Activated CD4-positive, alpha-beta T cell treated with anti-CD3 and anti-CD28 coated beads, Interleukin-2, amount 50 U/mL, for 16 hours (primary cell): ENCODE results near the gene BDKRB2.

ENCODE experiments used
- DNase-seq: peaks from one replicate; pipeline ENCODE4 v3.0.0-alpha.2; 2020

Gene BDKRB2

DNA sequence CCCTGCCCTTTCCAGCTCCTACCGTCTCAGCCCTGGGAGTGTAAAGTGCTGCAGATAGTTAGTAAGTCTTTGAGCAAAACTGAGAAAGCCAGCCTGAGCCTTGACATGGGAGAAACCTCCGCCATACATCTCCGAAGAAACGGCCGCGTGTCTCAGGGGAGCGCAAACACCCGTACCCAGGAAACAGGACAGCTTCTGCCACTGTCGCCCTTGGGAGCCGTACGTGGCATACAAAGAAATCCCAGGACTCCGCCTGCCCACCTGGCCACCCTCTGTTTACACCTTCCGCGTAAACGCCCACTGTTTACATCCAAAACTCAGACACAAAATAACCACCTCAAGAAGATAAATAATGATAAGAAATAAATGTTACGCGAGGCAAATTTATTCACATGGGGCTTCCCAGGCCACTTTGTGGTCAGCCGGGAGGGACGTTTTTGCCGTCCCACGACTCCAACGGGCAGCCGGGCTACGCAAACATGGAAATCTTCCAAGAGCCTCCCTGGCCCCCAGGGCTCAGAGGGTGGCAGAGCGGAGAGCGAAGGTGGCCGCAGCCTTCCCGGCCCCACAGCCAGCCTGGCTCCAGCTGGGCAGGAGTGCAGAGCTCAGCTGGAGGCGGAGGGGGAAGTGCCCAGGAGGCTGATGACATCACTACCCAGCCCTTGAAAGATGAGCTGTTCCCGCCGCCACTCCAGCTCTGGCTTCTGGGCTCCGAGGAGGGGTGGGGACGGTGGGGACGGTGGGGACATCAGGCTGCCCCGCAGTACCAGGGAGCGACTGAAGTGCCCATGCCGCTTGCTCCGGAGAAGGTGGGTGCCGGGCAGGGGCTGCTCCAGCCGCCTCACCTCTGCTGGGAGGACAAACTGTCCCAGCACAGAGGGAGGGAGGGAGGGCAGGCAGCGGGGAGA lies at the start of gene BDKRB2:
Gene BDKRB2, plus strand, starts transcription at position 689 of the 908 bp plus-strand sequence. CDS start 32,269 bp downstream, outside the sequence.
- DNase-seq, result no peak

- no peak for DNase-seq
Measured at GRCh38 chr14:96154900-96155299, 49.7 kb upstream of the BDKRB2 start.

- DNase-seq, result no peak
Measured at GRCh38 chr14:96156804-96157760, 47.6 kb upstream of the BDKRB2 start.

- no peak for DNase-seq
Measured at GRCh38 chr14:96158735-96159134, 45.9 kb upstream of the BDKRB2 start.

- DNase-seq, result no peak
Measured at GRCh38 chr14:96160076-96160912, 44.3 kb upstream of the BDKRB2 start.

DNA sequence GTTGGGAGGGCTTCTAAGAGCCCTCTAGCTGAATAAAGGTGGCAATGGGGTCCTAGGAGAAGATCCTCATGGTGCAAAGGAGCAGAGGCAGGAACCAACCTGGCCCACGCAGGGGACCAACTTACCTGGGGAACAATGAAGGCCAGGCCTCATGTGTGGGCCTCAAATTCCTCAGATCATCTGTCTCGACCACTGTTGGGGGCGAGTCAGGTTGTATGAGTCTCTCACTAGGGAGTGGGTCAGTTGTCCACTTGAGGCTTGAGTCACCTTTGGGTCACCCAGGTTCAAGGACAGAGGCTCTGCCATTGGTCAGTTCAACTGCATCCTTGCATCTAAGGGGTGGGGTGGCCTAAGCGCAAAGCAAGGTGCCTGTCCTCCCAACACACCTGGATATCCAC lies 43.7 kb upstream of the BDKRB2 start:
- DNase-seq, result no peak

DNA sequence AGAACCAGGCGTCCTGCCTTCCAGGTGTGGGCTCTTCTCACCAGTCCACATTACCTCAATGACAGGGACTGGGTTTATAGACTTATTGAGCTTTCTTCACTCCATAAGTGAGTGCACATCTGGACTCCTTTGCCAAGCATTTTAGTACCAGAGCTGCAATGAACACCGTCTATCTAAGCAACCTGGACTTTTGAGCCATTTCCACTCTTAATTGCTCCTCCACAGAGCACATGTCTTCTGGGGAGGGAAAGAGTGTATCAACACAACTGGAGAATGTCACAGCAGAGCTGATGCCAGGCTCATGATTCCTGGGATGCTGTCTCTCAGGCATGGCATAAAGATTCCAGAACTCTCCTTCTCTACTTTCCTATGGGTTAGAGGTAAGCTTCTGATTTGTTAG lies 43.0 kb upstream of the BDKRB2 start:
- DNase-seq, result no peak

DNA sequence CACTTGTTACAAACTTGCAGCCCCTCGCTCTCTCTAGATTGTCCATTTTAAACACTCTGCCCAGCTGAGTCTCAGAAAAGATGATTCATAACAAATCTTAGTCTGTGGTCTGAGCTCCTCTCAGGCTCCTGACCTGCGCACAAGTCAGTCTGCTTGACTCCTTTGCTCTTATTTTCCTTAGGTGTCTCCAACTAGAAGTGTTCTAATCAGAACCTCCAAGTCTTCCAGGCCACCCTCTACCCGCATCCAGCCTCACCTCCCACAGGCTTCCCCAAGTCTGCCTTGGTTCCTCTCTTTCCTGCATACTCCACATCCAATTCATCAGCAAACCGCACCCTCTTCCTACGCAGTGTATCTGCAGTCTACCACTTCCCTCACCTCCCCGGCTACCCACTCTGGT lies 42.4 kb upstream of the BDKRB2 start:
- no peak for DNase-seq

- no peak for DNase-seq
Measured at GRCh38 chr14:96162741-96163140, 41.9 kb upstream of the BDKRB2 start.

DNA sequence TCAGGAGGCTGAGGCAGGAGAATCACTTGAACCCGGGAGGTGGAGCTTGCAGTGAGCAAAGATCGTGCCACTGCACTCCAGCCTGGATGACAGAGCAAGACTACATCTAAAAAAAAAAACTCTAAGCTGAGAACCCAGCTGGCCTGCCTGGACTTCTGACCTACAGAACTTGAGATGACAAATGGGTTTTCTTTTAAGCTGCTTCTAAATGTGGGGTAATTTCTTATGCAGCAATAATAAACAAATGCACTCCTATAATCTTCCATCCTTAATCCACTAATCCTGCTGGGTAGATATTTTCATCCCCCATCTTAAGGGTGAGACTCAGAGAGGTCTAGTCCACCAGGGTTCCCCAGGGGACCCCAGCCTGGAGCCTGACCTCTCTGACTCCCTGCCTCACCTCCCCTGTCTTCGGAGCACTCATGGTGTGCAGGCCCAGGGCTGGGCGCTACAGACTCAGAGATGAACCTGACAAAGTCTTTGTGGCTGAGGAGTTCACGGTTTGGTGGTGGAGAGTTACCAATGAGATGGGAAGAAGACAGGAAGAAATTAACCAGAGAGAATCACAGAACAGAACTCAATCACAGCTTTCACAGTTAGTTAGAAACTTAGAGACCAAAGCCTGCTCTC lies 39.7 kb upstream of the BDKRB2 start:
- no peak for DNase-seq

- DNase-seq, result no peak
Measured at GRCh38 chr14:96165493-96166436, 38.9 kb upstream of the BDKRB2 start.

DNA sequence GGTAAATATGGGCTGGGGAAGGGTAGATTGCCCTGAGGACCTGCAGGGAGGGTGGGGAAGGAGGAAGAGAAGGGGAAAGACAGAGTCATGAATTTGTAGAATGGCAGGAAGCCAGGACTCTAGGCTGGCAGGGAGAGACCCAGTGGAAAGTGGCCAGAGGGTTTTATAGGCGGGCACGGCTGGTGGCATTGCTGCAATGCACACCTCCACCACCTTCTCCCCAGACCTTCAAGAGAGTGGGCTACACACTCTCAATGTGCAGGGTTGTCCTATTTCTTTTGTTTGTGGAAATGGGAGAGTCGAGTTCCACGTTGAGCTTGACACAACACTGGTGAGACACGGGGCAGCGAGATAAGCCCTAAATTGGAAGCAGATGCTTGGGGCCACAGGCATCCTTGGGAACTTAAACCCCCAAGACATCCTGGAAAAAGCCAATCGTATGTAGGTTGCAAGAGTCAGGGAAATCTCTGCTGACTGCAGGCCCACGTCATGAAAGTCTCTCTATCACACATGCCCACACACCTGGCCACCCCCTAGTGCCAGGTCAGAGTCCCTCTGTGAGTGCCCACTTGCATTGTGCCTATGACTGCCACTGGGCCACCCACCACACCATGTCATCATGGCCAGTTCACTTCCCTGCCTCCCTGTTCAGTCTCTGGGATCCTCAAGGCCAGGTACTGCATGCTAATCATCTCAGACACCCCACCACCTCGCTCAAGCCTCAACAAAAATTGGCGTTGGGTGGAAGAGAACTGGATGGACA lies 38.0 kb upstream of the BDKRB2 start:
- DNase-seq, result no peak

DNA sequence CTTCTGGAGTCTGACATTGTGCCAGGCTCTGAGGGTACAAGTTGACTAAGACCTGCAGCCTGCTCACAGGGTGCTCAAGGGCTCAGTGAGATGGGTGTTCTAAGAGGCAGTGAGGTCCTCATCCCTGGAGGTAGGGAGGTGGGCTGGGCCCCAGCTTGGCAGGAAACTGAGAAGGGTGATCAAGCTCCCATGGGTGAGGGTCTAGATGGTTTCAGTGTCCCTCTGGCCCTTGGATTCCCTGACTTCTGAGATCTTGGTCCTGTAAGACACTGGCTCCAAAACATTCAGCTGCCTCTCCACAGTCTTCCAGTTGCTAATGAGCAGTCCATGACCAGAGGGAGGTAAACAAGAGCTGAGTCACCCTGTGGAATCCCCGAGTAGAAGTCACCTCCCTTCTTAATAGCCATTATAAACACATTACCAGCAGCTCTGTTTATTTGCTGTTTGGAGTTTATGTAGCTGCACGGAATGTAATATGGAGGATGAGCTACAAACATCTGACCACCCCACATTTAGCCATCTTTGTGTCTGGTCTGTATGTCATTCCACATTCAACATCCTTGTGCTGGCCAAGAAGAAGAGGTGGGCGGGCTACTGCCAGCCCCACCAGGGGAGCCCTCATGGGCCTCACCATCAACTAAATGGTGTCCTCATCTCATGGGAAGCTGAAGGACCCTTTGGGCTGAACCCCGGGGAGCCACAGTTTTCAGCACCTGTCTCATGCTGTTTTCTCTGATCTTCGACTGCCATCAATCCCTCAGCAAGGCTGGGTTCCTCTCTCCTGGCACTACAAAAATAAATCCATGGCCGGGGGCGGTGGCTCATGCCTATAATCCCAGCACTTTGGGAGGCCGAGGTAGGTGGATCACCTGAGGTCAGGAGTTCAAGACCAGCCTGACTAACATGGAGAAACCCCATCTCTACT lies 37.2 kb upstream of the BDKRB2 start:
- DNase-seq, result no peak

DNA sequence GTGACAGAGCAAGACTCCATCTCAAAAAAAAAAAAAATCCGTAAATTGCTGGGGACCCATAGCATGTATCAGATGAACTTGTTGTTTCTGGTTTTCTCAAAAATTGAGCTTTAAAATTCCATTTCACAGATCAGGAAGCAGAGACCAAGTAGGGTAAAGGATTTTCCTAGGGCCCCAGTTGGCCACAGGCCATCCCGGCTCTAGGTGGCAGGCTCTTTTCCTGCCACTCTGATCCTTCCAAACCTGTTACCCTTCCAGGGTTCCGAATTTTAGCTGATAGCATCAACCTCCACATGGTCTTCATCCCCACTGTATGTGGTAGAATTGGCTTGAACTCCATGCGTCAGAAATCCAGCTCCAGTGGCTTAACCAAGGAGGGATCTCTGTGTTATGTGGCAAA lies 36.1 kb upstream of the BDKRB2 start:
- no peak for DNase-seq

DNA sequence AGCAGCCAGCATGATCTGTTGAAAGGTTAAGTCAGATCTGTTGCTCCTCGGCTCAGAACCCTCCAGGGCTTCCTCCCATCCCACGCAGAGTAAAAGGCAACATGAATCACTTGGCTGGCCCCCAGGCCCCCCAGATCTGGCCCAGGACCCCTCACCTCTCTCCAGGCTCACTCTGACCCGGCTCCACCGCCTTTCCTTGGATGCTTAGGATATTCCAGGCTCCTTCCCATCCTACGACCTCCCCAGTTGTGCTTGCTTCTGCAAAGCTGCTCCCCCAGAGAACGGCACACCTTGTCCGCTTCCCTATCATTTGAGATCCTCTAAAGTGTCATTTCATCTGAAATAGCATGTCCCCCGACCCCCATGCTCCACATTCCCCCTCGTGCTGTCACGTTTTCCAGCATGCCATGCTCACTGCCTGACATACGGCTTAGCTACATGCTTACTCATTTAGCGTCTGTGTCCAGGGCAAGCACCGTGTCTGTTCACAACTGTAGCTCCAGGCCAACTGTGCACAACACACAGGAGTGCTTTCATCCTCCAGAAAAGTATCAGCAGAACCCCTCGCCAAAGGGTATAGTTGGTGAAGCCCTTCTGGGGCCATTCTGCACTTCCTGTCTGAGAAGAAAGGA lies 33.6 kb upstream of the BDKRB2 start:
- DNase-seq, result no peak

GRCh38 chr14:96173636-96174475 lies 30.8 kb upstream of the BDKRB2 start:
- no peak for DNase-seq

DNA sequence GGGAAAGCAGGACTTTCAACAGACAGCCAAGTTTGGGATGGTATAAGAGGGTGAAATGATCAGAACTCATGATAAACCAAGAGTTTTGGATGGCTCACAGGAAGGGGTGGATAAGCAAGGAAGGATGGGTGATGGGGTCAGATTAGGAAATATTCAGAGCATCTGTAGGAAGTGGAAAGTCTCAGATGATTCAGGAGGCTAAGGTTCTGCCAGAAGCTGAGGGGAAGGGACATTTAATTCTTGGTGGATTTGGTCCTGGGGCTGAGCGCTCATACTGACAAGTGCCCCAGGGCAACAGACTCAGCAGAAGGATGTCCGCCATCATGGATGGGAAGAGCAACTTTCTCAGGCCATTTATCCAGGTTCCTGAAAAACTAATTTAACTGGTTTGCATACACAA lies 28.4 kb upstream of the BDKRB2 start:
- DNase-seq, result no peak

GRCh38 chr14:96176811-96177211 lies 27.8 kb upstream of the BDKRB2 start:
- no peak for DNase-seq
